ENCODE measurements around the gene FAM200A. TPM values are rescaled to one million over a fixed set of nuclear protein-coding genes. Genes with fewer than 3 reads are reported as not detected.

The FAM200A gene
- total RNA-seq, 1 experiment from 2014 or later: 6.1 TPM

GRCh38 chr7:99539213-99539811 lies 12.6 kb downstream of the FAM200A start:
- Mint-ChIP-seq H3K4me1 (ENCODE audit: insufficient read depth, unreplicated experiment) (no peaks in the 10 kb centered on the region), H3K9me3 (ENCODE audit: unreplicated experiment) (peaks cover 7% of the 10 kb centered on the region), H3K27me3 (ENCODE audit: insufficient read depth, unreplicated experiment) (no peaks in the 10 kb centered on the region), H3K4me3 (ENCODE audit: unreplicated experiment) (no peak overlapping the region), H3K27ac (ENCODE audit: low read depth, unreplicated experiment) (no peak overlapping the region), H3K36me3 (ENCODE audit: insufficient read depth, unreplicated experiment) (peaks cover under 1% of the 10 kb centered on the region)
- CTCF ChIA-PET: interaction anchor here (0.9 kb wide), 1 partner anchor 14 kb away, joined by 3 read pairs; no protein-coding TSS in a partner anchor
- BruUV-seq (replicated peaks): no TSS peak
- intact Hi-C loops (cut with micrococcal nuclease): no loop called here
- no peak for DNase-seq (ENCODE audit: unreplicated experiment)
- no peak for TF ChIP-seq CTCF (IDR thresholded peaks at IDR 0.05; ENCODE audit: unreplicated experiment)
- POLR2A ChIA-PET: no interaction called here

- H3K27me3 Mint-ChIP-seq (ENCODE audit: insufficient read depth, unreplicated experiment): no peaks in the 10 kb centered on the region
- no peaks in the 10 kb centered on the region for H3K4me1 Mint-ChIP-seq (ENCODE audit: insufficient read depth, unreplicated experiment)
- no peak overlapping the region for H3K4me3 Mint-ChIP-seq (ENCODE audit: unreplicated experiment)
- peaks cover 30% of the 10 kb centered on the region for H3K36me3 Mint-ChIP-seq (ENCODE audit: insufficient read depth, unreplicated experiment)
- TF ChIP-seq CTCF (IDR thresholded peaks at IDR 0.05; ENCODE audit: unreplicated experiment): no peak
- ChIA-PET POLR2A (interaction anchor here (0.6 to 1.5 kb wide), 2 partner anchors 15 to 35 kb away, joined by 3 to 4 read pairs; partner anchors contain the start of gene ZNF394), CTCF (interaction anchor here (1.5 kb wide), 1 partner anchor 81 kb away, joined by 3 read pairs; no protein-coding TSS in a partner anchor)
- intact Hi-C loops (cut with micrococcal nuclease): no loop called here
- peaks cover 28% of the 10 kb centered on the region for H3K9me3 Mint-ChIP-seq (ENCODE audit: unreplicated experiment)
- DNase-seq (ENCODE audit: unreplicated experiment): no peak
- H3K27ac Mint-ChIP-seq (ENCODE audit: low read depth, unreplicated experiment): no peak overlapping the region
- BruUV-seq (replicated peaks): no TSS peak
Observed at GRCh38 chr7:99535667-99536066, 16.2 kb downstream of the FAM200A start.

GRCh38 chr7:99531354-99531765 lies 20.6 kb downstream of the FAM200A start:
- BruUV-seq (replicated peaks): no TSS peak
- H3K9me3 Mint-ChIP-seq (ENCODE audit: unreplicated experiment): peaks cover 31% of the 10 kb centered on the region

More at GRCh38 chr7:99531354-99531765, 20.6 kb downstream of the FAM200A start:
- no peak for DNase-seq (ENCODE audit: unreplicated experiment)
- no peak overlapping the region for H3K27ac Mint-ChIP-seq (ENCODE audit: low read depth, unreplicated experiment)
- no peak for TF ChIP-seq CTCF (IDR thresholded peaks at IDR 0.05; ENCODE audit: unreplicated experiment)
- ChIA-PET POLR2A (no interaction called here), CTCF (interaction anchor here (0.6 kb wide), 1 partner anchor 35 kb away, joined by 3 read pairs; no protein-coding TSS in a partner anchor)
- H3K36me3 Mint-ChIP-seq (ENCODE audit: insufficient read depth, unreplicated experiment): peaks cover 69% of the 10 kb centered on the region
- intact Hi-C loops (cut with micrococcal nuclease): no loop called here
- no peaks in the 10 kb centered on the region for H3K4me1 Mint-ChIP-seq (ENCODE audit: insufficient read depth, unreplicated experiment)
- H3K27me3 Mint-ChIP-seq (ENCODE audit: insufficient read depth, unreplicated experiment): no peaks in the 10 kb centered on the region
- H3K4me3 Mint-ChIP-seq (ENCODE audit: unreplicated experiment): no peak overlapping the region
